Osteocyte (in vitro differentiated cells): ENCODE data around the gene SRSF7. TPM values are rescaled to one million over a fixed set of nuclear protein-coding genes. Genes with fewer than 3 reads are reported as not detected.
"Not testable (repeated sequence)": the region's sequence is repeated elsewhere in the genome, so short reads cannot be mapped to it uniquely, and the experiment has no call there.

ENCODE experiments used
- DNase-seq: peaks from one replicate; pipeline ENCODE4 v3.0.0; 2021; ENCODE audit warnings: mixed read lengths; ENCODE audit not compliant: unreplicated experiment; ENCODE audit errors: extremely low spot score
- H3K27ac Mint-ChIP-seq: one replicate; pipeline ENCODE4 v1.8.0; 2021; ENCODE audit warnings: mild to moderate bottlenecking, mixed read lengths; ENCODE audit not compliant: unreplicated experiment
- H3K27me3 Mint-ChIP-seq: one replicate; pipeline ENCODE4 v1.8.0; 2021; ENCODE audit warnings: mixed read lengths; ENCODE audit not compliant: unreplicated experiment
- H3K36me3 Mint-ChIP-seq: one replicate; pipeline ENCODE4 v1.8.0; 2021; ENCODE audit warnings: mixed read lengths; ENCODE audit not compliant: unreplicated experiment
- H3K4me1 Mint-ChIP-seq: one replicate; pipeline ENCODE4 v1.8.0; 2021; ENCODE audit warnings: mixed read lengths; ENCODE audit not compliant: unreplicated experiment
- H3K4me3 Mint-ChIP-seq: one replicate; pipeline ENCODE4 v1.8.0; 2021; ENCODE audit warnings: mild to moderate bottlenecking, moderate library complexity, mixed read lengths; ENCODE audit not compliant: unreplicated experiment
- H3K9me3 Mint-ChIP-seq: one replicate; pipeline ENCODE4 v1.8.0; 2021; ENCODE audit warnings: mixed read lengths; ENCODE audit not compliant: unreplicated experiment
- CTCF ChIP-seq: fragments of 200-600 bp; sonication (generic); IDR thresholded peaks from 2 replicates; pipeline ENCODE4 v1.5.0; 2021; ENCODE audit warnings: antibody characterized with exemption, mild to moderate bottlenecking, moderate library complexity
- total RNA-seq: library from RNA; stranded (reverse); gene quantifications from 2 replicates; pipeline ENCODE4 v1.2.1, GENCODE V29; 2021

The SRSF7 gene
- total RNA-seq, 1 donor from 2014 or later: 103 TPM

- H3K27me3 Mint-ChIP-seq: no peaks in the 10 kb centered on the region
- TF ChIP-seq CTCF: no peak
- H3K9me3 Mint-ChIP-seq: no peaks in the 10 kb centered on the region
- H3K4me1 Mint-ChIP-seq: no peaks in the 10 kb centered on the region
- H3K36me3 Mint-ChIP-seq: no peaks in the 10 kb centered on the region
- DNase-seq: no peak
- no peak overlapping the region for H3K4me3 Mint-ChIP-seq
- no peak overlapping the region for H3K27ac Mint-ChIP-seq
Observed at GRCh38 chr2:38716185-38716584, 35.0 kb downstream of the SRSF7 start.

GRCh38 chr2:38714941-38715340, 36.2 kb downstream of the SRSF7 start:
- not testable (repeated sequence) for DNase-seq, H3K4me3 Mint-ChIP-seq, H3K27ac Mint-ChIP-seq, H3K4me1 Mint-ChIP-seq, H3K9me3 Mint-ChIP-seq, H3K27me3 Mint-ChIP-seq, H3K36me3 Mint-ChIP-seq

- Mint-ChIP-seq H3K27ac (no peak overlapping the region), H3K27me3 (no peaks in the 10 kb centered on the region), H3K36me3 (no peaks in the 10 kb centered on the region), H3K4me1 (no peaks in the 10 kb centered on the region), H3K4me3 (no peak overlapping the region), H3K9me3 (no peaks in the 10 kb centered on the region)
- no peak for DNase-seq
- TF ChIP-seq CTCF: no peak
Observed at GRCh38 chr2:38713338-38713737, 37.8 kb downstream of the SRSF7 start.

GRCh38 chr2:38712871-38713270, 38.3 kb downstream of the SRSF7 start:
- Mint-ChIP-seq H3K4me3 (no peak overlapping the region), H3K27ac (no peak overlapping the region), H3K9me3 (no peaks in the 10 kb centered on the region), H3K4me1 (no peaks in the 10 kb centered on the region), H3K27me3 (no peaks in the 10 kb centered on the region), H3K36me3 (no peaks in the 10 kb centered on the region)
- DNase-seq: no peak
- no peak for TF ChIP-seq CTCF

GRCh38 chr2:38712413-38712812, 38.7 kb downstream of the SRSF7 start:
- no peaks in the 10 kb centered on the region for H3K36me3 Mint-ChIP-seq
- H3K27me3 Mint-ChIP-seq: no peaks in the 10 kb centered on the region
- no peak for TF ChIP-seq CTCF
- no peaks in the 10 kb centered on the region for H3K4me1 Mint-ChIP-seq
- H3K27ac Mint-ChIP-seq: no peak overlapping the region
- DNase-seq: no peak
- H3K9me3 Mint-ChIP-seq: no peaks in the 10 kb centered on the region
- no peak overlapping the region for H3K4me3 Mint-ChIP-seq

GRCh38 chr2:38711558-38711957, 39.6 kb downstream of the SRSF7 start:
- Mint-ChIP-seq H3K27ac (no peak overlapping the region), H3K27me3 (no peaks in the 10 kb centered on the region), H3K4me3 (no peak overlapping the region), H3K4me1 (no peaks in the 10 kb centered on the region), H3K9me3 (no peaks in the 10 kb centered on the region), H3K36me3 (no peaks in the 10 kb centered on the region)
- no peak for DNase-seq
- TF ChIP-seq CTCF: no peak
